Endothelial cell of umbilical vein (primary cell): Measurements from ENCODE around the gene SDHB. TPM values are rescaled to one million over a fixed set of nuclear protein-coding genes. Genes with fewer than 3 reads are reported as not detected.

Experiments
- BruUV-seq: library from RNA; stranded (reverse); fragments of 400-500 nt; replicated peaks from 2 replicates; lab custom pipeline; 2021; lab: Mats Ljungman, UMichigan
- CTCF ChIA-PET: fragments of 300-600, 350-600 bp; sonication (Branson Sonifier 250); formaldehyde crosslinking; loops from one replicate; lab custom pipeline; 2021; ENCODE audit warnings: antibody characterized with exemption, inconsistent platforms; lab: Charles Lee
- POLR2A ChIA-PET: fragments of 300-600, 350-600 bp; sonication (Branson Sonifier 250); formaldehyde crosslinking; loops from one replicate; lab custom pipeline; 2021; ENCODE audit warnings: antibody characterized with exemption, inconsistent platforms; lab: Charles Lee
- DNase-seq: peaks from one replicate; pipeline ENCODE4 v3.0.0-alpha.2; 2011; ENCODE audit warnings: low read depth, low spot score
- FAIRE-seq: peaks from 2 replicates; lab custom pipeline; 2011; peaks lifted over from hg19 to GRCh38; lab: Jason Lieb, UNC
- H2AFZ ChIP-seq: 2 replicates; pipeline ENCODE4 v1.6.0; 2012; ENCODE audit warnings: low read depth, low read length, control low read depth, inconsistent platforms
- H3K27ac ChIP-seq: 2 replicates; pipeline ENCODE4 v1.5.1; 2011; ENCODE audit warnings: low read depth, mild to moderate bottlenecking, control low read depth, low read length, moderate library complexity; ENCODE audit not compliant: insufficient read depth
- H3K27me3 ChIP-seq, 2 experiments: 2 replicates each; pipeline versions ENCODE4 v1.6.0 to v1.6.1; 2011; ENCODE audit warnings: low read length in 2 of 2, mixed read lengths in 1 of 2; ENCODE audit not compliant: control insufficient read depth in 2 of 2, insufficient read depth in 2 of 2
- H3K36me3 ChIP-seq, 2 experiments: 2 replicates in 1 of 2; 3 replicates in 1 of 2; pipeline ENCODE4 v1.5.1; 2011; ENCODE audit warnings: low read length in 2 of 2, mild to moderate bottlenecking in 1 of 2, moderate library complexity in 1 of 2; ENCODE audit not compliant: control insufficient read depth in 2 of 2, insufficient read depth in 2 of 2; ENCODE audit errors: extremely low read depth in 1 of 2
- H3K4me1 ChIP-seq: 3 replicates; pipeline ENCODE4 v1.5.1; 2011; ENCODE audit warnings: mild to moderate bottlenecking, low read length; ENCODE audit not compliant: control insufficient read depth, insufficient read depth; ENCODE audit errors: extremely low read depth
- H3K4me2 ChIP-seq: 2 replicates; pipeline ENCODE4 v1.6.1; 2011; ENCODE audit warnings: low read length, control low read depth, mixed read lengths; ENCODE audit not compliant: insufficient read depth
- H3K4me3 ChIP-seq, 3 experiments: fragments of 200-600 bp in 1 of 3; sonication (generic), shearing (Covaris generic) in 1 of 3; replicated peaks in 1 of 3; 2 replicates each; pipeline ENCODE4 v1.5.1; 2011 to 2016; ENCODE audit warnings: control low read depth in 3 of 3, low read length in 3 of 3, mild to moderate bottlenecking in 2 of 3, inconsistent platforms in 1 of 3, low read depth in 1 of 3, moderate library complexity in 1 of 3; ENCODE audit not compliant: insufficient read depth in 1 of 3
- H3K79me2 ChIP-seq: 2 replicates; pipeline ENCODE4 v1.6.0; 2012; ENCODE audit warnings: low read length, inconsistent platforms; ENCODE audit not compliant: control insufficient read depth, insufficient read depth
- H3K9ac ChIP-seq: replicated peaks from 2 replicates; pipeline ENCODE3; 2011; ENCODE audit warnings: low read length, control low read depth; ENCODE audit not compliant: insufficient read depth; ENCODE audit errors: extremely low read depth
- H3K9me1 ChIP-seq: replicated peaks from 3 replicates; pipeline ENCODE4 v1.6.0; 2011; ENCODE audit warnings: mild to moderate bottlenecking, low read length; ENCODE audit not compliant: control insufficient read depth, insufficient read depth; ENCODE audit errors: extremely low read depth
- H3K9me3 ChIP-seq: replicated peaks from 2 replicates; pipeline ENCODE4 v1.5.1; 2012; ENCODE audit warnings: low read length, inconsistent platforms; ENCODE audit not compliant: control insufficient read depth, insufficient read depth
- H4K20me1 ChIP-seq: replicated peaks from 2 replicates; pipeline ENCODE3; 2011; ENCODE audit warnings: mild to moderate bottlenecking, low read length; ENCODE audit not compliant: control insufficient read depth, insufficient read depth; ENCODE audit errors: extremely low read depth
- CTCF ChIP-seq, 2 donors: IDR thresholded peaks; 1 replicate in 1 of 2; 2 replicates in 1 of 2; pipeline ENCODE4 v1.5.1; 2011; ENCODE audit warnings: low read length in 2 of 2, mild to moderate bottlenecking in 2 of 2, moderate library complexity in 2 of 2, control low read depth in 1 of 2, inconsistent platforms in 1 of 2, low read depth in 1 of 2; ENCODE audit not compliant: insufficient read depth in 1 of 2; ENCODE audit errors: extremely low read depth in 1 of 2
- EZH2 ChIP-seq: IDR thresholded peaks from 2 replicates; pipeline ENCODE4 v1.6.1; 2012; ENCODE audit warnings: borderline replicate concordance, low read depth, mild to moderate bottlenecking, moderate library complexity, low read length, inconsistent platforms; ENCODE audit not compliant: severe bottlenecking
- FOS ChIP-seq: IDR thresholded peaks from 2 replicates; pipeline ENCODE4 v1.6.1; 2011; ENCODE audit warnings: mild to moderate bottlenecking, low read length, moderate library complexity, borderline replicate concordance; ENCODE audit not compliant: insufficient read depth
- GATA2 ChIP-seq: IDR thresholded peaks from 2 replicates; pipeline ENCODE4 v1.7.0; 2011; ENCODE audit warnings: low read depth, mild to moderate bottlenecking, moderate library complexity, mixed read lengths, low read length; ENCODE audit not compliant: insufficient read length, insufficient read depth
- JUN ChIP-seq: IDR thresholded peaks from 2 replicates; pipeline ENCODE4 v1.6.1; 2011; ENCODE audit warnings: borderline replicate concordance, low read depth; ENCODE audit not compliant: insufficient read length, insufficient read depth
- MYC ChIP-seq: IDR thresholded peaks from one replicate; pipeline ENCODE4 v1.6.1; 2011; ENCODE audit warnings: mild to moderate bottlenecking, low read depth, low read length
- POLR2A ChIP-seq: IDR thresholded peaks from 2 replicates; pipeline ENCODE4 v1.6.1; 2012; ENCODE audit warnings: low read depth, mild to moderate bottlenecking, control low read depth, low read length
- POLR2AphosphoS5 ChIP-seq: IDR thresholded peaks from 2 replicates; pipeline ENCODE4 v1.6.1; 2012; ENCODE audit warnings: low read depth, mild to moderate bottlenecking, control low read depth, low read length, moderate library complexity; ENCODE audit not compliant: insufficient read depth
- dilution Hi-C: fragments of 300-500 bp; cut with MboI; formaldehyde crosslinking; loops from one replicate; pipeline ENCODE4 v1.15.0; 2019; ENCODE audit warnings: low sequenced_read_pairs; ENCODE audit not compliant: extremely low pct_ligation_motif_present
- intact Hi-C: fragments of 100-400 bp; cut with micrococcal nuclease; formaldehyde crosslinking; loops from one replicate; pipeline ENCODE4 v1.10.0; 2022
- polyA plus RNA-seq, 4 experiments: library from polyadenylated mRNA; depleted of rRNA in 3 of 4; stranded (reverse) in 3 of 4; unstranded in 1 of 4; fragments of >200 nt; gene quantifications; 2 replicates each; pipeline versions ENCODE4 v1.2.1 to v1.2.3, GENCODE V29; 2011 to 2012; ENCODE audit warnings: missing spikeins in 1 of 4
- total RNA-seq: library from RNA; stranded (reverse); gene quantifications from 2 replicates; pipeline ENCODE4 v1.2.3, GENCODE V29; 2021
- TF ChIP-seq, protein P1 (sequence below): IDR thresholded peaks from 2 replicates; pipeline ENCODE4 v1.6.1; 2011; ENCODE audit not compliant: insufficient read depth, insufficient read length

The SDHB gene
- total and polyA plus RNA-seq, 2 donors (not counting 3 experiments of a cell fraction or from before 2014, with no cell fraction given), result 96.2 to 98.1 TPM

- H3K79me2 ChIP-seq, result no peaks in the 10 kb centered on the region
- no peaks in the 10 kb centered on the region for H3K4me1 ChIP-seq
- H3K27me3 ChIP-seq, result no peaks in the 10 kb centered on the region
- H3K4me3 ChIP-seq, result no peak overlapping the region
- H3K9ac ChIP-seq, result no peak overlapping the region
- H3K36me3 ChIP-seq, result peaks cover 0 to 16% of the 10 kb centered on the region in 2 experiments
- BruUV-seq, result no TSS peak
- H3K27ac ChIP-seq, result no peak overlapping the region
- dilution Hi-C loops, result no loop called here
- H4K20me1 ChIP-seq, result no peaks in the 10 kb centered on the region
- DNase-seq, result no peak
- no peak for FAIRE-seq
- TF ChIP-seq JUN, result no peak
- TF ChIP-seq CTCF (IDR thresholded peaks at IDR 0.05; ENCODE audit: extremely low read depth in 1 of 2, insufficient read depth in 1 of 2, low read depth in 1 of 2, low read length in 2 of 2), result no peak
- no peak for TF ChIP-seq POLR2A
- TF ChIP-seq, protein P1, sequence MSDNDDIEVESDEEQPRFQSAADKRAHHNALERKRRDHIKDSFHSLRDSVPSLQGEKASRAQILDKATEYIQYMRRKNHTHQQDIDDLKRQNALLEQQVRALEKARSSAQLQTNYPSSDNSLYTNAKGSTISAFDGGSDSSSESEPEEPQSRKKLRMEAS, result no peak
- TF ChIP-seq FOS, result no peak
- no peak for TF ChIP-seq EZH2
- no peak for TF ChIP-seq GATA2
- TF ChIP-seq MYC, result no peak
- no peak for TF ChIP-seq POLR2AphosphoS5
- H2AFZ ChIP-seq, result no peak overlapping the region
- CTCF ChIA-PET, result interaction anchor here (1.0 to 1.4 kb wide), 2 partner anchors 28 to 31 kb away, joined by 3 to 4 read pairs; no protein-coding TSS in a partner anchor
- H3K9me3 ChIP-seq, result no peaks in the 10 kb centered on the region
- POLR2A ChIA-PET, result no interaction called here
- no peak overlapping the region for H3K4me2 ChIP-seq
- no peaks in the 10 kb centered on the region for H3K9me1 ChIP-seq
- intact Hi-C loops, result no loop called here
These were observed 62.3 kb downstream of the SDHB start for GRCh38 chr1:16991571-16991970.
